BE2C (cell line): Measurements from ENCODE around the gene GRB7.

Source experiments
- DNase-seq: peaks from one replicate; pipeline ENCODE4 v3.0.0-alpha.2; 2020
- H3K27me3 ChIP-seq: fragments of 250-450 bp; sonication (Bioruptor Pico); 2 replicates; pipeline ENCODE4 v1.5.1; 2020; ENCODE audit warnings: mild to moderate bottlenecking
- H3K36me3 ChIP-seq: fragments of 250-450 bp; sonication (Bioruptor Pico); 2 replicates; pipeline ENCODE4 v1.5.1; 2020; ENCODE audit warnings: mild to moderate bottlenecking
- H3K4me1 ChIP-seq: fragments of 250-450 bp; sonication (Bioruptor Pico); 2 replicates; pipeline ENCODE4 v1.5.1; 2020
- H3K4me3 ChIP-seq: 2 replicates; pipeline ENCODE4 v1.5.1; 2011; ENCODE audit warnings: low read depth, low read length
- H3K9me3 ChIP-seq: fragments of 250-450 bp; sonication (Bioruptor Pico); 2 replicates; pipeline ENCODE4 v1.5.1; 2020
- TF ChIP-seq, protein P1 (sequence below): IDR thresholded peaks from 2 replicates; pipeline ENCODE4 v1.5.1; 2012; ENCODE audit warnings: mild to moderate bottlenecking, low read depth, low read length

The GRB7 gene

DNA sequence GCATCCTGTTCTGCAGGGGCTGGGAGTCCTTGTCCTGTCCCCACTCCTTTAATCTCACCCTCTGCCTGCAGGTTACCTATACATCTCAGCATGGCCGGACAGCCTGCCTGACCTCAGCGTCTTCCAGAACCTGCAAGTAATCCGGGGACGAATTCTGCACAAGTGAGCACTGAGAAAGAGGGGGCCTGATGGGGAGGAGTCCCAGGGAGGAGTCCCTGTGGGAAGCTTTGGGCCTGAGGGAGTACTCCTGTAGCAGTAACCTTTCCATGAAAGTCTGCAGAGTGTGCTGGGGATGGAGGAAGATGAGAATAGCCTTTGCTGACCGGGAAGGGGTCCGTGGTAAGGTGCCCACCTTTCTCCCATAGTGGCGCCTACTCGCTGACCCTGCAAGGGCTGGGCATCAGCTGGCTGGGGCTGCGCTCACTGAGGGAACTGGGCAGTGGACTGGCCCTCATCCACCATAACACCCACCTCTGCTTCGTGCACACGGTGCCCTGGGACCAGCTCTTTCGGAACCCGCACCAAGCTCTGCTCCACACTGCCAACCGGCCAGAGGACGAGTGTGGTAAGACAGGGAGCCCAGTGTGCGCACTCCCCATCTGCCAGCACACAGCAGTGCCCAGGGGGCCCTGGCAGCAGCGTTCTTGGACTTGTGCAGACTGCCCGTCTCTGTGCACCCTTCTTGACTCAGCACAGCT, 22.2 kb upstream of the GRB7 start:
- no peaks in the 10 kb centered on the region for H3K36me3 ChIP-seq
- no peak for DNase-seq
- no peaks in the 10 kb centered on the region for H3K4me1 ChIP-seq
- no peak overlapping the region for H3K4me3 ChIP-seq
- TF ChIP-seq, protein P1, sequence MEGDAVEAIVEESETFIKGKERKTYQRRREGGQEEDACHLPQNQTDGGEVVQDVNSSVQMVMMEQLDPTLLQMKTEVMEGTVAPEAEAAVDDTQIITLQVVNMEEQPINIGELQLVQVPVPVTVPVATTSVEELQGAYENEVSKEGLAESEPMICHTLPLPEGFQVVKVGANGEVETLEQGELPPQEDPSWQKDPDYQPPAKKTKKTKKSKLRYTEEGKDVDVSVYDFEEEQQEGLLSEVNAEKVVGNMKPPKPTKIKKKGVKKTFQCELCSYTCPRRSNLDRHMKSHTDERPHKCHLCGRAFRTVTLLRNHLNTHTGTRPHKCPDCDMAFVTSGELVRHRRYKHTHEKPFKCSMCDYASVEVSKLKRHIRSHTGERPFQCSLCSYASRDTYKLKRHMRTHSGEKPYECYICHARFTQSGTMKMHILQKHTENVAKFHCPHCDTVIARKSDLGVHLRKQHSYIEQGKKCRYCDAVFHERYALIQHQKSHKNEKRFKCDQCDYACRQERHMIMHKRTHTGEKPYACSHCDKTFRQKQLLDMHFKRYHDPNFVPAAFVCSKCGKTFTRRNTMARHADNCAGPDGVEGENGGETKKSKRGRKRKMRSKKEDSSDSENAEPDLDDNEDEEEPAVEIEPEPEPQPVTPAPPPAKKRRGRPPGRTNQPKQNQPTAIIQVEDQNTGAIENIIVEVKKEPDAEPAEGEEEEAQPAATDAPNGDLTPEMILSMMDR = no peak
- peaks cover 11% of the 10 kb centered on the region; the same call in 1 of the 2 replicates for H3K27me3 ChIP-seq
- no peaks in the 10 kb centered on the region for H3K9me3 ChIP-seq

DNA sequence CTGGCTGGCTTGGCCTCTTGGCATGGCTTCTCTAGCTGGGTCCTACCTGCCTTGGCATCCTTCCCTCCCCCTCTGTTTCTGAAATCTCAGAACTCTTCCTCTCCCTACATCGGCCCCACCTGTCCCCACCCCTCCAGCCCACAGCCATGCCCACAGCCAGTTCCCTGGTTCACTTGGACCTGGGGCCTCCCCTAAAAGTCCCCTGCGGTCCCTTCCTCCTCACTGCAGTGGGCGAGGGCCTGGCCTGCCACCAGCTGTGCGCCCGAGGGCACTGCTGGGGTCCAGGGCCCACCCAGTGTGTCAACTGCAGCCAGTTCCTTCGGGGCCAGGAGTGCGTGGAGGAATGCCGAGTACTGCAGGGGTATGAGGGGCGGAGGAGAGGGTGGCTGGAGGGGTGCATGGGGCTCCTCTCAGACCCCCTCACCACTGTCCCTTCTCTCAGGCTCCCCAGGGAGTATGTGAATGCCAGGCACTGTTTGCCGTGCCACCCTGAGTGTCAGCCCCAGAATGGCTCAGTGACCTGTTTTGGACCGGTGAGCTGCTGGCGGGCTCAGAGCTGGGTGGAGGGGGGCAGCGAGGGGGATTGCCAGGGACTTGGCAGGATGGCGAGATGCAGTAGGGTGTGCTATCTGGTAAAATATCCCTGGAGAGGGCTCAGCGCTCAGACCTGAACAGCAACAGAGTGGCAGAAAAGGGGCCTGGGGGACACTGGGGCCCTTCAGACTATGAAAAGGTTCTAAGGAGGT, 21.5 kb upstream of the GRB7 start:
- TF ChIP-seq, protein P1 = no peak
- Histone ChIP-seq H3K36me3 (no peaks in the 10 kb centered on the region), H3K27me3 (peaks cover 11% of the 10 kb centered on the region; the same call in 1 of the 2 replicates), H3K9me3 (no peaks in the 10 kb centered on the region), H3K4me3 (no peak overlapping the region), H3K4me1 (no peaks in the 10 kb centered on the region)
- DNase-seq = no peak

DNA sequence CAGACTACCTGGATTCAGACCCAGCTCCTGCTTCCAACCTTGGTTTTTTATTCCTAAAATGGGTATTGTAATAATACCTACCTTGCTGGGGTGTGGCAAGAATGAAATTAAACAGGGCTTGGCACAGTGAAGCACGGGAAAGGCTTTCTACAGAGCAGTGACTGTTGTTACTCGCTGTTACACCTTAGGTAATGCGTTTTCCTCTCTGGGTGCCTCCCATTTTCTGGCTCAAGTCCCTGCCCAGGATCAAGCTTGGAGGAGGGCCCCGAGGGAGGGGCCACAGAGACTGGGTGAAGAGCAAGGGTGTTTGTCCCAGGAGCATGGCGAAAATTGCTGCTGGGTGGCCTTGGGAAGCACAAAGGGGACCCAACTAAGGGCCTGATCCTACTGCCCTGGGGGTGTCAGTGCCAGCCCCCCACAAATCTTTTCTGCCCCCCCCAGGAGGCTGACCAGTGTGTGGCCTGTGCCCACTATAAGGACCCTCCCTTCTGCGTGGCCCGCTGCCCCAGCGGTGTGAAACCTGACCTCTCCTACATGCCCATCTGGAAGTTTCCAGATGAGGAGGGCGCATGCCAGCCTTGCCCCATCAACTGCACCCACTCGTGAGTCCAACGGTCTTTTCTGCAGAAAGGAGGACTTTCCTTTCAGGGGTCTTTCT, 20.7 kb upstream of the GRB7 start:
- no peak for DNase-seq
- no peaks in the 10 kb centered on the region for H3K36me3 ChIP-seq
- TF ChIP-seq, protein P1 = no peak
- H3K27me3 ChIP-seq = peaks cover 11% of the 10 kb centered on the region; the same call in 1 of the 2 replicates
- H3K4me1 ChIP-seq = no peaks in the 10 kb centered on the region
- no peak overlapping the region for H3K4me3 ChIP-seq
- H3K9me3 ChIP-seq = no peaks in the 10 kb centered on the region

- H3K27me3 ChIP-seq = peaks cover 7% of the 10 kb centered on the region; the same call in 1 of the 2 replicates
- no peaks in the 10 kb centered on the region for H3K36me3 ChIP-seq
- H3K9me3 ChIP-seq = no peaks in the 10 kb centered on the region
- no peaks in the 10 kb centered on the region for H3K4me1 ChIP-seq
- TF ChIP-seq, protein P1 = no peak
- DNase-seq = no peak
- no peak overlapping the region for H3K4me3 ChIP-seq
These were observed 20.1 kb upstream of the GRB7 start for GRCh38 chr17:39717660-39718059.

- H3K36me3 ChIP-seq = no peaks in the 10 kb centered on the region
- TF ChIP-seq, protein P1 = no peak
- H3K4me1 ChIP-seq = no peaks in the 10 kb centered on the region
- 0 out of 2 replicates have a peak, but pooled peaks cover 7% of the 10 kb centered on the region for H3K27me3 ChIP-seq
- no peak for DNase-seq
- no peak overlapping the region for H3K4me3 ChIP-seq
- no peaks in the 10 kb centered on the region for H3K9me3 ChIP-seq
These were observed 18.0 kb upstream of the GRB7 start for GRCh38 chr17:39719563-39720355.
